Stimulated activated CD8-positive, alpha-beta memory T cell treated with anti-CD3 and anti-CD28 coated beads, Interleukin-7, amount 100 ng/mL, for 48 hours (primary cell): Measurements from ENCODE around the gene HS6ST1.

ENCODE experiments used
- DNase-seq, 2 donors: peaks; one replicate each; pipeline ENCODE4 v3.0.0-alpha.2; 2020; ENCODE audit warnings: low read depth in 1 of 2; ENCODE audit errors: extremely low read depth in 1 of 2

The HS6ST1 gene

GRCh38 chr2:128249555-128249954 is 69.1 kb downstream of the HS6ST1 start:
- no peak for DNase-seq

DNA sequence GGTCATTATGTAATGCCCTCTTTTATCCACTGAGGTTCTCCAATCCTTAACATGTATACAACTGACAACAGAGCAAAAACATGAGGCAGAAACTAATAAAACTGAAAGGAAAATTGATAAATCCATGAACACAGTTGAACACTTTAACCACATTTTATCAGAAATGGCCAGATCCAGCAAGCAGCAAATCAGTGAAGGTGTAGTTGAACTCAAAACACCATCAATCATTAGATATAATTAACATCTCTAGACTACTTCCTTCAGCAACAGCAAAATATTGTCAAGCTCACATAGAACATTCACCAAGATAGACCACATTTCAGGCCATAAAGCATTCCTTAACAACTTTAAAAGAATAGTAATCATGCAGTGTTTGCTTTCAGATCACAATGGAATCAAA is 72.9 kb downstream of the HS6ST1 start:
- DNase-seq = no peak

GRCh38 chr2:128241896-128242295 is 76.8 kb downstream of the HS6ST1 start:
- DNase-seq = no peak

- DNase-seq = no peak
Observed at GRCh38 chr2:128237911-128238697, 80.6 kb downstream of the HS6ST1 start.

- DNase-seq = no peak
Observed at GRCh38 chr2:128237081-128237534, 81.6 kb downstream of the HS6ST1 start.

DNA sequence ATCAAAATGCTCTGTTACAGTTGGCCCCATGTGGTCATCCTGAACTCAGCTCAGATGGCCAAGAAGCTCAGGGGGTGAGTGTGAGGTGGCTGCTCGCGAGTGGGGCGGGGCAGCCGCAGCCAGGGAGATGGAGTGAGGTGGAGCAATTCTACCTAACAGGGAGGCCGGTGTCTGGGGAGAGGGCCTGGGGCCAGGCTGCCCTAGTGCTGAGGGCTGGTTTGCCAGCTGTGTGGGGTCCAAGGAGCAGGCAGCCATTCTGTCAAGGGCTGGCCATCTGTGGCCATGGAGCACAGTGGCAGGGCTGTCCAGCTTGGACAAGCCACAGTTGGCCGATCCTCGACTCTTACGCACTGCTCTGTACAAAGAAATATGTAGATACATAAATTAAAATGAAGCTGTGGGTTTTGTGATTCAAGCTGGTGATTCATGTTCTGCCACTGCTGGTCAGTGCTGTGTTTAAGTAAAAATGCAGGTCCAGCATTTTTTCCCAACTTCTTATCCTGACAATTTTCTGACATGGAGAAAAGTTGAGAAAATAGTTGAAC is 82.1 kb downstream of the HS6ST1 start:
- no peak for DNase-seq

DNA sequence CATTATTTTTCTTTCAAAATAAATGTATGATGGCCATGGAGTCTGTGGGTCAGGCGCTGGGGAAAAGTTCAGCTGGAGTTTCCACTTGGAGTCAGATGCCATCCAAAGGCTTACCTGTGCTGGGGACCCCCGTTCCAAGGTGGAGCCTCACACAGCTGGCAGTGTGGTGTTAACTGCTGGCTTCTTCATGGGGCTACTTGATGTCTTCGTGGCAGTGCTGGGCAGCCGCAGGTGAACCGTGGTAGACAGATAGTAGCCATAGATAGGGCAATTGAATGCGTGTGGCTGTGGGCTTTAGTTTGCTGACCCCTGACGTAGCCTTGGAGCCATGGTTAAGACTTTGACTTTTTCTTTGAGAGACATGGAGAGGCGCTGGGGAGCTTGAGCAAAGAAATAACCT is 83.1 kb downstream of the HS6ST1 start:
- no peak for DNase-seq

- no peak for DNase-seq
Observed at GRCh38 chr2:128234613-128235012, 84.1 kb downstream of the HS6ST1 start.

DNA sequence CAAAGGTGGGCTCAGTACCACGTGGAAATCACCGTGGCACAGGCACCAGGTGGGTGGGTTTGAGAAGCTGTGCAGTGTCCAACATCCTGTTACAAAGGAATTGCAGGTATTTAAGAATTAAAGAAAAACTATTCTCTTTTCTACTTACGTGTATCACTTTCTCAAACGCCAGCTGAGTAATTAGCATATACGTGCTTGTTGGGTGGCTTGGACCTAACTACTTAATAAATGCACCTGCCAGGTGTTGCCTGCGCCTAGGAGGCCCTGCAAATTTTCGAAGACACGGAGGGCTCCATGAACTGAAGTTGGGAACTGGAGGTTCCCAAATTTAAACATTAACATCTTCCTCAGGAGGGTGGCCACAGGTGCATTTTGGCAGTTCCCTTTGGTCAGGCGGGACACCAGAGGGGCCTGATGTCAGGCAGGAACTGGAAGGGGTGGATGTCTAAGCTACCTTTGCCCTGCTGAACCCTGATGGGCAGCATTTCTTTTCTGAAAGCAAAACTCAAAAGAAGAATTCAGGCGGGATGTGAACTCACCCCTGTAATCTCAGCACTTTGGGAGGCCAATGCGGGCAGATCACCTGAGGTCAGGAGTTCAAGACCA is 84.8 kb downstream of the HS6ST1 start:
- DNase-seq = no peak

DNA sequence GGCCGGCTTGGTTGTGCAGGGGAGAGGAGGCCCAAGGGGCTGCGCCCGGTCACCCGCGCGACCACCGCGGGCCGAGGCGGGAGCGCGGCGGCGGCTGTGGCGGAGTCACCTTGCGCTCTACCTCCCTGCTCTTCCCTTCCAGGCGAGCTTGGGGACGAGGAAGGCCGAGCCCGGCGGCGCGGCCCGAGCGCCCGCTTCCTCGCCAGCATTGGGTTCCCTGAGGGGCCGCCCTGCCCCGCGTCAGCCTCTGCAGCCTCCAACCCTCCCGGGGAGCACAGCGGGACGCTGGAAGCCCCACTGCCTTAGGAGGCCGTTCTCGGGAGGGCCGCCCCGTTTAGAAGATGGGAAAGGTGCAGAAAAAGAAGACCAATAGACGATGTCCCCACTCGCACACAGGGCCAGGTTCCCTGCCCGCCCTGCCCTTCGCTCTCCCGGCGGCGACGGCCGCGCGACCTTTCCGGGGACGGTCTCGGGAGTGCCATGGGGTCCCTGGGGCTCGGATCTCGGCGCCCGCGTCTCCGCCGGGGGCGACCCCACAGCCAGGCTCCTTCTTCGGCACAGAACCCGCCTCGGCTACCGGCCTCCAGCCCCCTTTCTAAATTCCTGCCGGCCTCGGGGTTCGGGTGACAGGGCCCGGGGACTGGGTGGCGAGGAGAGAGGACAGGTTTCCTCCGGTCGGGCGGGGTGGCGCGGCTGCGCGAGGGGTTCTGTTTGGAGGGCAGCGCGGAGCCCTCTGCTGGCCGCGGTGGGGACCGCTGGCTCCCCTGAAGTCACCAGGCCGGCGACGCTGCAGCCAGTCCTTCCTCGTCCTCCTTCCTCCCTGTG is 85.5 kb downstream of the HS6ST1 start:
- peak; percentile 72 to 79 for DNase-seq

GRCh38 chr2:128228894-128229293 is 89.8 kb downstream of the HS6ST1 start:
- no peak for DNase-seq

DNA sequence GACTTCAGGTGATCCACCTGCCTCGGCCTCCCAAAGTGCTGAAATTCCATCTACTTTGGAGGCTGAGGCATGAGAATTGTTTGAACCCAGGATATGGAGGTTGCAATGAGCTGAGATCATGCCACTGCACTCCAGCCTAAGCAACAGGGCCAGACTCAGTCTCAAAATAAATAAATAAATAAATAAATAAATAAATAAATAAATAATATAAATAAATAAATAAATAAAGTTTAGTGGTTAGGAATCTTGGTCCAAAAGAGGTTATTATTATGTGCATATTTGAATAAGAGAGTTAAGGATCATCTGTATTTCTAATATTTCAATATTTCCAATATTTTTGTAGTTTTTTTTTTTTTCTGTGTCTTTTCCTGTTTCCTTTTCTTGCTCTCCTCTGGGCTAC is 90.8 kb downstream of the HS6ST1 start:
- DNase-seq = no peak

DNA sequence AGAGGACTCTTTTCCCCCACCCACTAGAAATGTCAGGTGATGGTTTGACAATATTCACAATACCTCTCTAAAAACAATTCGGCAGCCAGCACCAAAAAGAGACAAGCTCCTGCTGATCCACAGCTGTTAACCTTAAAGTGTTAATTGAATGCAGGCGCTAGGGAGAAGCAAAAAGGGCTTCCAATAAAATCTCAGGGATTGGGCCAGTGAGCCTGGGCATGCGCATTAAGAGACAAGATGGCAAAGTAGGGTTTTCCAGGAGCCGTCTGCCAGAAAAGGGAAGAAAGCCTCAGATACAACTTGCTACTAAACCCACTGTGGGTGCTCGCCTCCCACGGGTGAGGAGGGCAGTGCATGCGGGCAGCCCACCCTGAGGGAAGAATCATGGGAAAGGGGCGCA is 98.8 kb downstream of the HS6ST1 start:
- DNase-seq = no peak

GRCh38 chr2:128217671-128218070 is 101.0 kb downstream of the HS6ST1 start:
- no peak for DNase-seq

DNA sequence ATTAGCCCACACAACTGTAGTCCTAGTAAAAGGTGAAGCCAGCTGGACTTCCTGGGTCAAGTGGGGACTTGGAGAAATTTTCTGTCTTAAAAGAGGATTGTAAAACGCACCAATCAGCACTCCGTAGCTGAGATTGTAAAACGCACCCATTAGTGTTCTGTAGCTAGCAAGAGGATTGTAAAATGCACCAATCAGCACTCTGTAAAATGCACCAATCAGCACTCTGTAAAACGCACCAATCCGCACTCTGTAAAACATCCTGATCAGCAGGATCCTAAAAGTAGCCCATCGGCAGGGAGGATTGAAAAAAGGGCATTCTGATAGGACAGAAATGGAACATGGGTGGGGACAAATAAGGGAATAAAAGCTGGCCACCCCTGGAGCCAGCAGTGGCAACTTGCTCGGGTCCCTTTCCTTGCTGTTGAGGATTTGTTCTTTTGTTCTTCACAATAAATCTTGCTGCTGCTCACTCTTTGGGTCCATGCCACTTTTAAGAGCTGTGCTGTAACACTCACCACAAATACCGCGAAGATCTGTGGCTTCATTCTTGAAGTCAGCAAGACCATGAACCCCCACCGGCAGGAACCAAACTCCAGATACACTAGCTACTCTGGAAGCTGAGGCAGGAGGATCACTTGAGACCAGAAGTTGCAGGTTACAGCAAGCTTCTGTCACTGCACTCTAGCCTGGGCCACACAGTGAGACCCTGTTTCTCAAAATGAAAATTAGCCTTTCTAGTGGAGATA is 102.6 kb downstream of the HS6ST1 start:
- DNase-seq = no peak
